ENCODE data around the gene TMEM223.

DNA sequence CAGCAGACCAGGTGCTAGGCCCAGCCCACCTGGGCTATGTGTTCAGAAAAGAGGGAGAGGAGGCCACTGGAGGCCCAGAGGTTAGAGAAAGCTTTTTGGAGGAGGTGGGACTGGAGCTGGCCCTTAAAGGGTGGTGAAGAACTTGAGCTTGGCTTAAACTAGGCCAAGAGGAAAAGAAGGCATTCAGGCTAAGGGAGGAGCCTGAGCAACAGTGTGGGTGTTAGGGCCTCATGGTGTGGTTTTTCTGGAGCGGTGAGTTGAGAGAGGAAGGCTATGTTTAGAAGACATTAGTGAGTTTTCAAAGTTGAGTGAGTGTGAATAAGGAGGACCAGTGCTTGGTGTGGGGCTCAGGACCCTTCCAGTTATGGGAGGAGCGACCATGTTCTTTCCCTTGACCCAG lies 14.4 kb downstream of the TMEM223 start:
- TF ChIP-seq CTCF (optimal IDR thresholded peaks at IDR 0.05 in 1 of 3, IDR thresholded peaks at IDR 0.05 in 1 of 3, conservative IDR thresholded peaks at IDR 0.05 in 1 of 3; ENCODE audit: extremely low read depth in 1 of 3, insufficient read depth in 2 of 3, low read length in 3 of 3) (no peak), EZH2 (IDR thresholded peaks at IDR 0.05; ENCODE audit: low read length) (no peak)
